Fibroblast of mammary gland (primary cell): Measurements from ENCODE around the gene METAP2.

ENCODE experiments used
- DNase-seq: peaks from one replicate; pipeline ENCODE4 v3.0.0-alpha.2; 2010; ENCODE audit warnings: low read depth
- H3K4me3 ChIP-seq: 2 replicates; pipeline ENCODE4 v1.5.1; 2011; ENCODE audit warnings: low read depth, mild to moderate bottlenecking, low read length, moderate library complexity; ENCODE audit not compliant: control insufficient read depth
- CTCF ChIP-seq: conservative IDR thresholded peaks from 2 replicates; pipeline ENCODE4 v1.5.1; 2011; ENCODE audit warnings: low read depth, low read length, inconsistent platforms; ENCODE audit not compliant: control insufficient read depth, insufficient read depth

Gene METAP2

GRCh38 chr12:95548056-95548538, 74.1 kb downstream of the METAP2 start:
- peak overlapping the region; percentile 43 for H3K4me3 ChIP-seq
- TF ChIP-seq CTCF, result no peak
- DNase-seq, result peak; percentile 8

- H3K4me3 ChIP-seq, result peak overlapping the region; percentile 43
- no peak for DNase-seq
- no peak for TF ChIP-seq CTCF
Measured at GRCh38 chr12:95548539-95549391, 74.8 kb downstream of the METAP2 start.

- TF ChIP-seq CTCF, result no peak
- no peak overlapping the region for H3K4me3 ChIP-seq
- no peak for DNase-seq
Measured at GRCh38 chr12:95549392-95550084, 75.6 kb downstream of the METAP2 start.

GRCh38 chr12:95551305-95551704, 77.4 kb downstream of the METAP2 start, which contains the start of gene USP44:
Gene USP44 (minus strand): TSS chr12:95551476. CDS start chr12:95534256, 17,220 bp downstream.
- no peak within 1 kb of the TSS for H3K4me3 ChIP-seq
- DNase-seq, result no peak
- no peak for TF ChIP-seq CTCF

- DNase-seq, result no peak
- TF ChIP-seq CTCF, result no peak
- H3K4me3 ChIP-seq, result no peak overlapping the region
Measured at GRCh38 chr12:95551913-95552516, 78.1 kb downstream of the METAP2 start.

- no peak overlapping the region for H3K4me3 ChIP-seq
- TF ChIP-seq CTCF, result no peak
- no peak for DNase-seq
Measured at GRCh38 chr12:95553197-95553943, 79.4 kb downstream of the METAP2 start.
